Measurements from ENCODE around the gene PCDHGA5. TPM values are rescaled to one million over a fixed set of nuclear protein-coding genes. Genes with fewer than 3 reads are reported as not detected.
"Not testable (repeated sequence)": the region's sequence is repeated elsewhere in the genome, so short reads cannot be mapped to it uniquely, and the experiment has no call there.

The PCDHGA5 gene
- total RNA-seq, 1 experiment from 2014 or later: 0.62 TPM

DNA sequence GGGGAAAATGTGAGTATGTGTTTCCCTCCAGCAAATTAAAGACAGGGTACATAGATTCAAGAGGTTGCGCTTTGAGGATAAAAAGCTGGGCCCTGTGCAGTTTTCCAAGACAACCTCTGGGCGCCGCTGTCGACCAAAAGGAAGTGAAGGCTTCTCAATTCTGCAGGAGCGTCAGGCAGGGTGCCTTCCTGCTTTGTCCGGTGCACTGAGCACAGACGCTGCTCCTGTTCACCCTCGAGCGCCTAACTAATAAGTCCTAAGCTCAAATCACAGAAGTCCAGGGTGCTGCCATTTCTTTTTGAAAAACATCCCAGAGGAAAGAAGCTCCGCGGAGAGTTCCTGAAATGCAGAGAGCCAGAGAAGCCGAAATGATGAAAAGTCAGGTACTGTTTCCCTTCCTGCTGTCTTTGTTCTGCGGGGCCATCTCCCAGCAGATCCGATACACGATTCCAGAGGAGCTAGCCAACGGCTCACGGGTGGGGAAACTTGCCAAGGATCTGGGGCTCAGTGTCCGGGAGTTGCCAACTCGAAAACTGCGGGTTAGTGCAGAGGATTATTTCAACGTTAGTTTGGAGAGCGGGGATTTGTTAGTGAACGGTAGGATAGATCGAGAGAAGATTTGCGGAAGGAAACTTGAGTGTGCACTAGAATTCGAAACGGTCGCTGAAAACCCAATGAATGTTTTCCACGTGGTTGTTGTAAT, 13.9 kb upstream of the PCDHGA5 start, which contains the start of gene PCDHGB1:
TSS of gene PCDHGB1 (plus strand) at position 183 of the 703 bp plus-strand sequence. CDS start at position 345, 162 bp downstream.
- DNase-seq (ENCODE audit: extremely low read depth, low read depth): peak; percentile 66

DNA sequence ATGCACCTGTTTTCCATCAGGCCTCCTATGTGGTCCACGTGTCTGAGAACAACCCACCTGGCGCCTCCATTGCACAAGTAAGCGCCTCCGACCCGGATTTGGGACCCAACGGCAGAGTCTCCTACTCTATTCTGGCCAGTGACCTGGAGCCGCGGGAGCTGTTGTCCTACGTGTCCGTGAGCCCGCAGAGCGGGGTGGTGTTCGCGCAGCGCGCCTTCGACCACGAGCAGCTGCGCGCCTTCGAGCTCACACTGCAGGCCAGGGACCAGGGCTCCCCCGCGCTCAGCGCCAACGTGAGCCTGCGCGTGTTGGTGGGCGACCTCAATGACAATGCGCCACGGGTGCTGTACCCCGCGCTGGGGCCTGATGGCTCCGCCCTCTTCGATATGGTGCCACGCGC, 12.4 kb upstream of the PCDHGA5 start:
- DNase-seq (ENCODE audit: extremely low read depth, low read depth): no peak

DNA sequence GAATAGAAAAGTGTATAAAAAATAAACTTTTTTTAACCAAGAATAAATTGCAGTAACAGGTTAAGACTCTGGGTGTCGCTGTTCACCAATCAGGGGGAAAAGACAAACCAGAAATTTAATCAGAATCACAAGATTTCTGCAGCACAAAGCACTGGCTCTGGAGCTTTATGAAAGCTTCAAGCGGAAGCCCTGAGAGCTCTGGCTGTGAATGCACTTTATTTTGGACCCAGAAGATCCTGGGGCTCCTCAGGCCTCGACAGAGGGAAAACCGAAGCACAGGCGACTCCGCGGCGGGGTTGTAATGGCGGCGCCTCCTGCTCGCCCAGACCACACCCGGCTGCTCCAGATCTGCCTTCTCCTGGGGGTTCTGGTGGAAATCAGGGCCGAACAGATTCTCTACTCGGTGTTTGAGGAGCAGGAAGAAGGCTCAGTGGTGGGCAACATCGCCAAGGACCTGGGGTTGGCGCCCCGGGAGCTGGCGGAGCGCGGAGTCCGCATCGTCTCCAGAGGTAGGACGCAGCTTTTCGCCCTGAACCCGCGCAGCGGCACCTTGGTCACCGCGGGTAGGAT, 9.0 kb upstream of the PCDHGA5 start, which contains the start of gene PCDHGA4:
TSS of gene PCDHGA4 (plus strand) at position 122 of the 570 bp plus-strand sequence. CDS start at position 209, 87 bp downstream.
- DNase-seq (ENCODE audit: extremely low read depth, low read depth): no peak

DNA sequence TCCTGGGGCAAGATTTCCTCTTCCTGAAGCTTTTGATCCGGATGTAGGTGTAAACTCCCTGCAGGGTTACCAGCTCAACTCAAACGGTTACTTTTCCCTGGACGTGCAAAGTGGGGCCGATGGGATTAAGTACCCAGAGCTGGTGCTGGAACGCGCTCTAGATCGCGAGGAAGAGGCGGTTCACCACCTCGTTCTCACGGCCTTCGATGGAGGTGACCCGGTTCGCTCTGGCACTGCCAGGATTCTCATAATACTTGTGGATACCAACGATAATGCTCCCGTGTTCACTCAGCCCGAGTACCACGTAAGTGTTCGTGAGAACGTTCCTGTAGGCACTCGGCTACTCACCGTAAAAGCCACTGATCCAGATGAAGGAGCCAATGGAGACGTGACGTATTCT, 8.3 kb upstream of the PCDHGA5 start:
- DNase-seq (ENCODE audit: extremely low read depth, low read depth): no peak

DNA sequence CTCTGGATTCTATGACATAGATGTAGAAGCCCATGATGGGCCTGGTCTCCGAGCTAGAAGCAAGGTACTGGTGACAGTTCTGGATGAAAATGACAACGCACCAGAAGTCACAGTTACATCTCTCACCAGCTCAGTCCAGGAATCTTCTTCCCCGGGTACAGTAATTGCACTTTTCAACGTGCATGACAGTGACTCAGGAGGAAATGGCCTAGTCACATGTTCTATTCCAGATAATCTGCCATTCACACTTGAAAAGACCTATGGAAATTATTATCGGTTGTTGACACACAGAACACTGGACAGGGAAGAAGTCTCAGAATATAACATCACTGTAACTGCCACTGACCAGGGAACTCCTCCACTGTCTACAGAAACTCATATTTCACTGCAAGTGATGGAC, 7.8 kb upstream of the PCDHGA5 start:
- DNase-seq (ENCODE audit: extremely low read depth, low read depth): no peak

DNA sequence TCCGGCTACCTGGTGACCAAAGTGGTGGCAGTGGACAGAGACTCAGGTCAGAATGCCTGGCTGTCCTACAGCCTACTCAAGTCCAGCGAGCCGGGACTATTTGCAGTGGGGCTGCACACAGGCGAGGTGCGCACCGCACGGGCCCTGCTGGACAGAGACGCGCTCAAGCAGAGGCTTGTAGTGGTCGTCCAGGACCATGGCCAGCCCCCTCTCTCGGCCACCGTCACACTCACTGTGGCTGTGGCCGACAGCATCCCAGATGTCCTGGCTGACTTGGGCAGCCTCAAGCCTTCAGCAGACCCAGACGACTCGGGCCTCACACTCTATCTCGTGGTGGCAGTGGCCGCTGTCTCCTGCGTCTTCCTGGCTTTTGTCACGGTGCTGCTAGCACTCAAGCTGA, 7.0 kb upstream of the PCDHGA5 start:
- no peak for DNase-seq (ENCODE audit: extremely low read depth, low read depth)

DNA sequence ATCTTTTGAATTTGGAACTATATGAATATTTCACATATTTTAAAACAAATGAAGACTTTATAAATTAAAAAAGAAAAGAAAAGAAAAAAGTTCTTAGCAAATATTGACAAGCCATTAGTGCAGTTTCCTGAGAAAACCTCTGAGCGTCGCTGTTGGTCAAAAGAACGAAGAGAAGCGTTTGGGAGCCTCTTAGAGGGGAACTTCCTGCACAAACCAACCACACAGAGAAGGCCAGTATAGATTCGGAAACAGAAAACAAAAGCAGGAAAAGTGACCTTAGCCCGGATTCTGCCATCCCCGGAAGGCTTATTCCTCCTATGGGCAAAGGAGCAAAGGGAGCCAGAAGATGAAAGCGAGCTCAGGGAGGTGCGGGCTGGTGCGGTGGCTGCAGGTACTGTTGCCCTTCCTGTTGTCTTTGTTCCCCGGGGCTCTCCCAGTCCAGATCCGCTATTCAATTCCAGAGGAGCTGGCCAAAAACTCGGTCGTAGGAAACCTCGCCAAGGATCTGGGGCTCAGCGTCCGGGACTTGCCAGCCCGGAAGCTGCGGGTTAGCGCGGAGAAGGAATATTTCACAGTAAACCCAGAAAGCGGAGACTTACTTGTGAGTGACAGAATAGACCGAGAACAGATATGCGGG, 4.1 kb upstream of the PCDHGA5 start, which contains the start of gene PCDHGB2:
TSS of gene PCDHGB2 (plus strand) at position 205 of the 637 bp plus-strand sequence. CDS start at position 347, 142 bp downstream.
- peak; percentile 56 for DNase-seq (ENCODE audit: extremely low read depth, low read depth)

DNA sequence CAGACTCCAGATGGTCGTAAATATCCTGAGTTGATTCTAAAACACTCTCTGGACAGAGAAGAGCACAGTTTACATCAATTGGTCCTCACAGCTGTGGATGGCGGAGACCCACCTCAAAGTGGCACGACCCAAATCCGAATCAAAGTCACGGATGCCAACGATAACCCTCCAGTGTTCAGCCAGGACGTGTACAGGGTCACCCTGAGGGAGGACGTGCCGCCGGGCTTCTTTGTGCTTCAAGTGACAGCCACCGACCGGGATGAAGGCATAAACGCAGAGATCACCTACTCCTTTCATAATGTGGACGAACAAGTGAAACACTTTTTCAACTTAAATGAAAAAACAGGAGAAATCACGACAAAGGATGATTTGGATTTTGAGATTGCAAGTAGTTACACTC, 3.3 kb upstream of the PCDHGA5 start:
- DNase-seq (ENCODE audit: extremely low read depth, low read depth): no peak

DNA sequence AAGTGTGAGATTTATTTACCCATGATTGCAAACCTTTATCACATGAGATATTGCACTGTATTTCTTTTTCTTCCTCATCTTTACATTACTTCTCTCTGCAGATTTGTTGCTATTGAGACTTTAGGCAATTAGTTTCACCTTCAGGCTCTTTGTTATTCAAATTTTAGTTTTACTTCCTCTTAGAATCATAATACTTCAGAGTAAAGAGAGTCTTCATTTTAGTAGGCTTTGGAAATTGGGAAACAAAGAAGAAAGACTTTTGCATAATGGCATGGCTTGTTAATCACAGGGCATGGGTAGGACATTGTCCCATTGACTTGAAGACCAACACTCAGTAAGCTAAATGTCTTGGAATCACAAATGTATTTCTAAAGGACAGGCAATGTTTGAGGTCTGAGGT, 1.2 kb upstream of the PCDHGA5 start:
- no peak for DNase-seq (ENCODE audit: extremely low read depth, low read depth)

DNA sequence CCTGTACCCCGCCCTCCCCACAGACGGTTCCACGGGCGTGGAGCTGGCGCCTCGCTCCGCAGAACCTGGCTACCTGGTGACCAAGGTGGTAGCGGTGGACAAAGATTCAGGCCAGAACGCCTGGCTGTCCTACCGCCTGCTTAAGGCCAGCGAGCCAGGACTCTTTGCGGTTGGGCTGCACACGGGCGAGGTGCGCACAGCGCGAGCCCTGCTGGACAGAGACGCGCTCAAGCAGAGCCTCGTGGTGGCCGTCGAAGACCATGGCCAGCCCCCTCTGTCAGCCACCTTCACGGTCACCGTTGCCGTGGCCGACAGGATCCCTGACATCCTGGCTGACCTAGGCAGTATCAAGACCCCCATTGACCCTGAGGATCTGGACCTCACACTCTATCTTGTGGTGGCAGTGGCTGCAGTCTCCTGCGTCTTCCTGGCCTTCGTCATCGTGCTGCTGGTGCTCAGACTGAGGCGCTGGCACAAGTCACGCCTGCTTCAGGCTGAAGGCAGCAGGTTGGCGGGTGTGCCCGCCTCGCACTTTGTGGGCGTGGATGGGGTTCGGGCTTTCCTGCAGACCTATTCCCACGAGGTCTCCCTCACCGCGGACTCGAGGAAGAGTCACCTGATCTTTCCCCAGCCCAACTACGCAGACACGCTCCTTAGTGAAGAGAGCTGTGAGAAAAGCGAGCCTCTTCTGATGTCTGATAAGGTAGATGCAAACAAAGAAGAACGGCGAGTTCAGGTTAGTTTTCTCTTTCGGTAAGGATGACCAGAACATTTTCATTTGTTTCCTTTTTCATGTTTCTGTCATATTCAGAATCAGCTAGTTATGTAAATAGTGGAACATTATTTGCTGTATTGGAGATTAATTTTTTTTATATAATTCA, 2.3 kb downstream of the PCDHGA5 start:
- DNase-seq (ENCODE audit: extremely low read depth, low read depth): no peak

DNA sequence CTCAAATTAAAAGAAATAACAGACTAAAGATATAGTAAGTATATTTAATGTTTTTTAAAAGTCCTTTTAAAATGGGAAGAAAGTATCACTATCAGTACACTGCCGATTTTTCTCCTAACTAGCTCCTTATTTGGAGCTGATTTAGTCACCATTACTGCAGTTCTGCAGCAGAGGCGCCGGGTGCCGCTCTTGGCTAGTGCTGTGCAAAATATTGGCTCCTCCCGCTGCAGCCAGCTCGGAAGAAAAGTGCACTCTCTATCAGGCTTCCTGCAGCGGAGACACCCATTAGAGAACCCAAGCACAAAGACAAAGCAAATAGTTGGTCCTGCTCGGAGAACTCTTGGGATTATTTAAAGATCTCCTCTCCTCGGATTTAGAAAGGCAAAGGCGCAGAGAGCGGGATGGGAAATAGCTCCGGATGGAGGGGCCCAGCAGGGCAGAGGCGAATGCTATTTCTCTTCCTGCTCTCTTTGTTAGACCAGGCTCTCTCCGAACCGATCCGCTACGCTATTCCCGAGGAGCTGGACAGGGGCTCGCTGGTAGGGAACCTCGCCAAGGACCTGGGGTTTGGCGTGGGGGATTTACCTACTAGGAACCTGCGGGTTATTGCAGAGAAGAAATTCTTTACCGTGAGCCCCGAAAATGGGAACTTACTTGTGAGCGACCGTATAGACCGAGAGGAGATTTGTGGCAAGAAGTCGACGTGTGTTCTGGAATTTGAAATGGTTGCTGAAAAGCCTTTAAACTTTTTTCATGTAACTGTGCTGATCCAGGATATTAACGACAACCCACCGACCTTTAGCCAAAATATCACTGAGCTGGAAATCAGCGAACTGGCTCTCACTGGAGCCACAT, 6.3 kb downstream of the PCDHGA5 start, which contains the start of gene PCDHGB3:
TSS of gene PCDHGB3 (plus strand) at position 249 of the 855 bp plus-strand sequence. CDS start at position 402, 153 bp downstream.
- DNase-seq (ENCODE audit: extremely low read depth, low read depth): no peak

DNA sequence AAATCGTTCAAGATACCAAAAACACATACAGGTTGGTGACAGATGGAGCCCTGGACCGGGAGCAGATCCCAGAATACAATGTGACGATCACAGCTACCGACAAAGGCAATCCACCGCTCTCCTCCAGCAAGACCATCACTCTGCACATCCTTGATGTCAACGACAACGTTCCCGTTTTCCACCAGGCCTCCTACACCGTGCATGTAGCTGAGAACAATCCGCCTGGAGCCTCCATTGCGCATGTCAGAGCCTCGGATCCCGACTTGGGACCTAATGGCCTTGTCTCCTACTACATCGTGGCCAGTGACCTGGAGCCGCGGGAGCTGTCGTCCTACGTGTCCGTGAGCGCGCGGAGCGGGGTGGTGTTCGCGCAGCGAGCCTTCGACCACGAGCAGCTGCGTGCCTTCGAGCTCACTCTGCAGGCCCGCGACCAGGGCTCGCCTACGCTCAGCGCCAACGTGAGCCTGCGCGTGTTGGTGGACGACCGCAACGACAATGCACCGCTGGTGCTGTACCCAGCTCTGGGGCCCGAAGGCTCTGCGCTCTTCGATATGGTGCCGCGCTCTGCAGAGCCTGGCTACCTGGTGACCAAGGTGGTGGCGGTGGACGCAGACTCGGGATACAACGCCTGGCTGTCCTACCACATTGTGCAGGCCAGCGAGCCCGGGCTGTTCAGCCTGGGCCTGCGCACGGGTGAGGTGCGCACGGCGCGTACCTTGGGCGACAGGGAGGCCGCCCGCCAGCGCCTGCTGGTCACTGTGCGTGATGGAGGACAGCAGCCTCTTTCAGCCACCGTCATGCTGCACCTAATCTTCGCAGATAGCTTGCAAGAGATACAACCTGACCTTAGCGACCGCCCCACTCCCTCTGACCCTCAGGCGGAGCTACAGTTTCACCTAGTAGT, 7.9 kb downstream of the PCDHGA5 start:
- DNase-seq (ENCODE audit: extremely low read depth, low read depth): no peak

DNA sequence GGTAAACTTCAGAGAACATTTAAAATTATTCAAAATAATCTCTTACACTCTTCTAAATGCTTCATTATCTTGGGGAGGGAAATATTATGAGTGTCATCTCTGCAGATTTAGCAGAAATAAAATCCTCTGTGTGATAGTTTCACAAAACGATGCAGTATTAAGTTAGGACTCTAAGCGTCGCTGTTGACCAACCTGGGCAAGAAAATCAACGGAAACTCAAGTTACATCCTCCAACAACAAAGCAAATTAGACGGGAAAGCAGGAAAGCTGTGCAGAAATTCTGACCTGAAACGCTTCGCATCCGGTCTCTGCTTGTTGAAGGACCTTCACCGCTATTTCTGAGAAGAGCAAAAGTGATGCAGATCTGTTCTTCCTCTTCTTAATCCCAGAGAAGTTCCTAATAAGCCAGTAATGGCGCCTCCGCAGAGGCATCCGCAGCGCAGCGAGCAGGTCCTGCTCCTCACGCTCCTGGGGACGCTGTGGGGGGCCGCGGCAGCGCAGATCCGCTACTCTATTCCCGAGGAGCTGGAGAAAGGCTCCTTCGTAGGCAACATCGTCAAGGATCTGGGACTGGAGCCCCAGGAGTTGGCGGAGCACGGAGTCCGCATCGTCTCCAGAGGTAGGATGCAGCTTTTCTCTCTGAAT, 9.8 kb downstream of the PCDHGA5 start, which contains the start of gene PCDHGA6:
TSS of gene PCDHGA6 (plus strand) at position 219 of the 645 bp plus-strand sequence. CDS start at position 412, 193 bp downstream.
- no peak for DNase-seq (ENCODE audit: extremely low read depth, low read depth)

DNA sequence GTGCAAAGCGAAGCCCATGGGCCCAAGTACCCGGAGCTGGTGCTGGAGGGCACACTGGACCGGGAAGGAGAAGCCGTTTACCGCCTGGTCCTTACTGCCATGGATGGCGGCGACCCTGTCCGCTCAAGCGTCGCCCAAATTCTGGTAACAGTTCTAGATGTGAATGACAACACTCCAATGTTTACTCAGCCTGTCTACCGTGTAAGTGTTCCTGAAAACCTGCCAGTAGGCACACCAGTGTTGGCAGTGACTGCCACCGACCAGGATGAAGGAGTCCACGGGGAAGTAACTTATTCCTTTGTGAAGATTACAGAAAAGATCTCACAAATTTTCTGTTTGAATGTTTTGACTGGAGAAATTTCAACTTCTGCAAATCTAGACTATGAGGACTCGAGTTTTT, 10.7 kb downstream of the PCDHGA5 start:
- DNase-seq (ENCODE audit: extremely low read depth, low read depth): no peak

DNA sequence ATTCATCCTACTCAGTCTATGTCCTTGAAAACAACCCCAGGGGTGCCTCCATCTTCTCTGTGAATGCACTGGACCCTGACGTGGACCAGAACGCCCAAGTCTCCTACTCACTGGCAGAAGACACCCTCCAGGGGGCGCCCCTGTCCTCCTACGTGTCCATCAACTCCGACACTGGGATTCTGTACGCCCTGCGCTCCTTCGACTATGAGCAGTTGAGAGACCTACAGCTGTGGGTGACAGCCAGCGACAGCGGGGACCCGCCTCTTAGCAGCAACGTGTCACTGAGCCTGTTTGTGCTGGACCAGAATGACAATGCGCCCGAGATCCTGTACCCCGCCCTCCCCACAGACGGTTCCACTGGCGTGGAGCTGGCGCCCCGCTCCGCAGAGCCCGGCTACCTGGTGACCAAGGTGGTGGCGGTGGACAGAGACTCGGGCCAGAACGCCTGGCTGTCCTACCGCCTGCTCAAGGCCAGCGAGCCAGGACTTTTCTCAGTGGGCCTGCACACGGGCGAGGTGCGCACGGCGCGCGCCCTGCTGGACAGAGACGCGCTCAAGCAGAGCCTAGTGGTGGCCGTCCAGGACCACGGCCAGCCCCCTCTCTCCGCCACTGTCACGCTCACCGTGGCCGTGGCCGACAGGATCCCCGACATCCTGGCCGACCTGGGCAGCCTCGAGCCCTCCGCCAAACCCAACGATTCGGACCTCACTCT, 11.6 kb downstream of the PCDHGA5 start:
- DNase-seq (ENCODE audit: extremely low read depth, low read depth): not testable (repeated sequence)

DNA sequence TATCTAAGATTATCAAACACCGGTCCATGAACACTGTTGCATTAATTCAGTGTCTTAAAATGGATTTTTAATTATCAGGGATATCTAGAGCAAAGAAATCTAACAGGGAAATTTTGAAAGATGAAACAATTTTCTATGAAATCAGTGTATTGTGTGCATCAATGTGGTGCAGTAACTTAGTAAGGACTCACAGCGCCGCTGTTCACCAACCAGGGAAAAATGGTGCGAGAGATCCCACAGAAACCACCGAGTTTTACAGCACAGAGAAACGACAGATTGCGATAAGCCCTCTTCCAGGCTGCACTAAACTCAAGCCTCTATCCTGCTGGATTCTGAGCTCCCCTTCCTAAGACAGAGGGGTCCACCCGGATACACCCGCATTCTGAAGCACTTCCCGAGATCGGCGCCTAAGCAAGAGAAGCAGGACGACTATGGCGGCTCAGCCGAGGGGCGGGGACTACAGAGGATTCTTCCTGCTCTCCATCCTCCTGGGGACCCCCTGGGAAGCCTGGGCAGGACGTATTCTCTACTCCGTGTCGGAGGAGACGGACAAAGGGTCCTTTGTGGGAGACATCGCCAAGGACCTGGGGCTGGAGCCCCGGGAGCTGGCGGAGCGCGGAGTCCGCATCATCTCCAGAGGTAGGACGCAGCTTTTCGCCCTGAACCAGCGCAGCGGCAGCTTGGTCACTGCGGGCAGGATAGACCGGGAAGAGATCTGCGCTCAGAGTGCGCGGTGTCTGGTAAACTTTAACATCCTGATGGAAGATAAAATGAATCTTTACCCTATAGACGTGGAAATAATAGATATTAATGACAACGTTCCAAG, 18.7 kb downstream of the PCDHGA5 start, which contains the start of gene PCDHGA7:
TSS of gene PCDHGA7 (plus strand) at position 274 of the 826 bp plus-strand sequence. CDS start at position 432, 158 bp downstream.
- DNase-seq (ENCODE audit: extremely low read depth, low read depth): no peak
